Measurements from ENCODE around the gene NDUFA8.

Gene NDUFA8

DNA sequence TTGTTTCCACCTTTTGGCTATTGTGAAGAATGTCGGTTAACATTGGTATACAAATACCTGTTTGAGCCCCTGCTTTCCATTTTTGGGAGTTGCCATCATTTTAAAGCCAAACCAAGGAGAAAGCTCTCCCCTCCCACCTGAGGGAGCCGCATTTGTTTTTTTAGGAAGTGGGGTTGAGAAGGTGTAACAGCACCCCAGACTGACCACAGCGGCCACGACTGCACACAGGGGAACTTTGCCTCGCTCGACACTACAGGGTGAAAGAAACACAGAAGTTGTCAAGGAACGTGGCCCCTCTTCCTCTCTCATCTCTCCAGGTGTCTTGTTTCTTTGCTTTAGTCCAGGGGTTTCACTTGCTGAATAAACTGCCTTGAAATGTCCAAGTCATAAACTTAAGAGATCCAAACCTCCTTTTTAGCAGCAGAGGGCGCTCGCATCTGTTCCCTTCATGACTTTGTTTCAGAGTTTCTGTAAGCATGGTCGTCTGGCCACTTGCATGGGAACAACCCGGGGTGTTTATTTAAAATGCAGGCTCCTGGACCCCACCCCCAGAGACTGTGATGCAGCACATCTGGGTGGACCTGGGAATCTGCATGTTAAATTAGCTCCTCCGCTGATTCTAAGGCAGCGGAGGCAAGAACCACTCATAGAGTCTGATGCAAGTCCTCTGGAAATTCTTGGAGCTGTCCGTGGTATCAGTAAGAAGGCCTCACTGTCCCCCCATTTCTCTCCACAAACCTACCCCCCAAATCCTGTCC, 64.4 kb downstream of the NDUFA8 start:
- peak; percentile 59 to 77 for DNase-seq
